IMR-90 (cell line): Measurements from ENCODE around the gene EDEM1. TPM values are rescaled to one million over a fixed set of nuclear protein-coding genes. Genes with fewer than 3 reads are reported as not detected.

Experiments
- ATAC-seq: fragments of 200-7000 bp; cut with Tn5 transposase; 2 replicates; pipeline ENCODE4 v1.9.1; 2020; ENCODE audit warnings: low read depth, mild to moderate bottlenecking, moderate library complexity
- BruUV-seq: library from RNA; stranded (reverse); fragments of 400-500 nt; replicated peaks from 2 replicates; lab custom pipeline; 2021; lab: Mats Ljungman, UMichigan
- CTCF ChIA-PET: fragments of 300-600 bp; formaldehyde crosslinking; extraction: SDS; loops from one replicate; lab custom pipeline; 2021; ENCODE audit warnings: antibody characterized with exemption; lab: Yijun Ruan, JAX
- POLR2A ChIA-PET: fragments of 300-600 bp; sonication (Branson Sonifier 250); formaldehyde crosslinking; loops from one replicate; lab custom pipeline; 2022; ENCODE audit warnings: antibody characterized with exemption; ENCODE audit not compliant: unreplicated experiment; lab: Charles Lee
- DNase-seq: peaks from one replicate; pipeline ENCODE4 v3.0.0; 2013
- H2AFZ ChIP-seq: replicated peaks from 2 replicates; pipeline ENCODE3; 2013; ENCODE audit warnings: low read length, mild to moderate bottlenecking; ENCODE audit not compliant: poor library complexity
- H2AK5ac ChIP-seq: 2 replicates; pipeline ENCODE4 v1.6.1; 2013; ENCODE audit warnings: low read depth, low read length, inconsistent platforms
- H2AK9ac ChIP-seq: replicated peaks from 2 replicates; pipeline ENCODE3; 2013; ENCODE audit warnings: mild to moderate bottlenecking, low read depth, low read length, moderate library complexity; ENCODE audit not compliant: poor library complexity
- H2BK120ac ChIP-seq: 2 replicates; pipeline ENCODE4 v1.6.1; 2013; ENCODE audit warnings: low read depth, low read length, inconsistent platforms
- H2BK15ac ChIP-seq: 3 replicates; pipeline ENCODE4 v1.6.1; 2013; ENCODE audit warnings: low read depth, low read length, inconsistent platforms
- H2BK20ac ChIP-seq: 2 replicates; pipeline ENCODE4 v1.6.1; 2013; ENCODE audit warnings: low read depth, mild to moderate bottlenecking, inconsistent platforms, low read length, moderate library complexity
- H2BK5ac ChIP-seq: 2 replicates; pipeline ENCODE4 v1.6.1; 2013; ENCODE audit warnings: mild to moderate bottlenecking, low read depth, low read length, inconsistent platforms; ENCODE audit not compliant: poor library complexity, severe bottlenecking
- H3K14ac ChIP-seq: replicated peaks from 2 replicates; pipeline ENCODE4 v1.6.1; 2013; ENCODE audit warnings: low read depth, low read length, inconsistent platforms
- H3K18ac ChIP-seq: 2 replicates; pipeline ENCODE4 v1.6.1; 2013; ENCODE audit warnings: low read depth, low read length, control low read depth
- H3K23ac ChIP-seq: 2 replicates; pipeline ENCODE4 v1.6.1; 2013; ENCODE audit warnings: low read depth, low read length, inconsistent platforms
- H3K27ac ChIP-seq: 2 replicates; pipeline ENCODE4 v1.5.1; 2013; ENCODE audit warnings: mild to moderate bottlenecking, control low read depth, low read length; ENCODE audit not compliant: insufficient read depth
- H3K27me3 ChIP-seq: 2 replicates; pipeline ENCODE4 v1.6.1; 2013; ENCODE audit warnings: low read length; ENCODE audit not compliant: control insufficient read depth, insufficient read depth
- H3K36me3 ChIP-seq: 2 replicates; pipeline ENCODE4 v1.6.1; 2013; ENCODE audit warnings: low read length, mixed read lengths; ENCODE audit not compliant: control insufficient read depth, insufficient read depth
- H3K4ac ChIP-seq: 2 replicates; pipeline ENCODE4 v1.6.1; 2013; ENCODE audit warnings: low read depth, low read length, inconsistent platforms
- H3K4me1 ChIP-seq: 2 replicates; pipeline ENCODE4 v1.6.1; 2013; ENCODE audit warnings: low read length, mixed read lengths; ENCODE audit not compliant: control insufficient read depth, insufficient read depth
- H3K4me2 ChIP-seq: 2 replicates; pipeline ENCODE4 v1.6.1; 2013; ENCODE audit warnings: low read depth, mild to moderate bottlenecking, control low read depth, low read length, moderate library complexity
- H3K4me3 ChIP-seq: 2 replicates; pipeline ENCODE4 v1.5.1; 2013; ENCODE audit warnings: low read depth, mild to moderate bottlenecking, control low read depth, low read length, moderate library complexity; ENCODE audit not compliant: insufficient read depth
- H3K56ac ChIP-seq: 2 replicates; pipeline ENCODE4 v1.6.1; 2013; ENCODE audit warnings: low read length, inconsistent platforms; ENCODE audit not compliant: insufficient read depth; ENCODE audit errors: extremely low read depth
- H3K79me1 ChIP-seq, 2 experiments: 2 replicates each; pipeline ENCODE4 v1.6.1; 2013; ENCODE audit warnings: low read length in 2 of 2, inconsistent platforms in 1 of 2, low read depth in 1 of 2
- H3K9ac ChIP-seq: 2 replicates; pipeline ENCODE4 v1.6.1; 2013; ENCODE audit warnings: low read depth, low read length, control low read depth
- H3K9me1 ChIP-seq: 2 replicates; pipeline ENCODE4 v1.6.1; 2013; ENCODE audit warnings: low read length, inconsistent platforms; ENCODE audit not compliant: insufficient read depth
- H3K9me3 ChIP-seq: 2 replicates; pipeline ENCODE4 v1.6.1; 2013; ENCODE audit warnings: low read length; ENCODE audit not compliant: control insufficient read depth, insufficient read depth
- H4K20me1 ChIP-seq: 2 replicates; pipeline ENCODE4 v1.6.1; 2013; ENCODE audit warnings: low read length, inconsistent platforms; ENCODE audit not compliant: insufficient read depth
- H4K5ac ChIP-seq: 2 replicates; pipeline ENCODE4 v1.6.1; 2013; ENCODE audit warnings: mild to moderate bottlenecking, low read depth, low read length, control low read depth
- H4K8ac ChIP-seq, 2 experiments: 2 replicates each; pipeline ENCODE4 v1.6.1; 2013; ENCODE audit warnings: low read depth in 2 of 2, low read length in 2 of 2, control low read depth in 1 of 2, inconsistent platforms in 1 of 2
- H4K91ac ChIP-seq: 2 replicates; pipeline ENCODE4 v1.6.1; 2013; ENCODE audit warnings: low read depth, low read length, inconsistent platforms; ENCODE audit not compliant: insufficient read depth
- CHD1 ChIP-seq: IDR thresholded peaks from 2 replicates; pipeline ENCODE4 v1.6.1; 2012; ENCODE audit warnings: low read depth, low read length, improper control_type of control experiment
- MAFK ChIP-seq: IDR thresholded peaks from 2 replicates; pipeline ENCODE4 v1.6.1; 2012; ENCODE audit warnings: low read depth, low read length, improper control_type of control experiment
- WGBS, 2 experiments: methylation state at CpG; one replicate each; pipeline versions ENCODE4 v1.1.5 to v1.1.7; 2013; ENCODE audit warnings: missing lambda C conversion rate in 2 of 2; ENCODE audit not compliant: insufficient read length in 1 of 2; ENCODE audit errors: extremely low coverage in 2 of 2; 5-methylcytosine and 5-hydroxymethylcytosine counted together
- dilution Hi-C: fragments of 300-500 bp; cut with HindIII; formaldehyde crosslinking; loops from one replicate; pipeline ENCODE4 v1.14.3; 2018; ENCODE audit warnings: low sequenced_read_pairs; ENCODE audit not compliant: unreplicated experiment
- in situ Hi-C: fragments of 300-500 bp; cut with MboI; formaldehyde crosslinking; loops from 3 replicates; pipeline ENCODE4 v1.14.3; 2019; ENCODE audit warnings: low sequenced_read_pairs, inconsistent platforms, mixed read lengths
- intact Hi-C: fragments of 100-400 bp; cut with micrococcal nuclease; formaldehyde crosslinking; loops from 2 replicates; pipeline ENCODE4 v1.10.0; 2022
- microRNA-seq, 2 experiments: library from miRNA; stranded (forward) in 1 of 2; unstranded in 1 of 2; fragments of 10-50 nt in 1 of 2; fragments of <30 nt in 1 of 2; gene quantifications in 1 of 2; microRNA quantifications in 1 of 2; one replicate each; pipeline versions ENCODE3 to v1.1.0; 2013 to 2020; ENCODE audit not compliant: insufficient read depth in 1 of 2, insufficient read length in 1 of 2, unreplicated experiment in 1 of 2
- polyA plus RNA-seq, 3 experiments: library from polyadenylated mRNA; depleted of rRNA; stranded (reverse); fragments of >200 nt; gene quantifications; 2 replicates each; pipeline ENCODE4 v1.2.3, GENCODE V29; 2012; ENCODE audit warnings: low replicate concordance in 1 of 3
- small RNA-seq, 5 experiments: library from RNA; depleted of rRNA; stranded (forward); fragments of <200 nt; gene quantifications; one replicate each; pipeline ENCODE3, GENCODE V24; 2012
- total RNA-seq: library from RNA; depleted of rRNA; stranded (reverse); fragments of >200 nt; gene quantifications from 2 replicates; pipeline ENCODE4 v1.2.3, GENCODE V29; 2012; rRNA removed

EDEM1 gene
- total and polyA plus RNA-seq, 2 of the 4 experiments (the other 2 are of a cell fraction), result 23.5 to 27.0 TPM

- dilution Hi-C loops (no loop called here), intact Hi-C loops (no loop called here), in situ Hi-C loops (no loop called here)
- H3K18ac ChIP-seq, result no peak overlapping the region
- ChIA-PET CTCF (no interaction called here), POLR2A (no interaction called here)
- no TSS peak for BruUV-seq
- H2AK5ac ChIP-seq, result no peak overlapping the region
- no peak overlapping the region for H4K8ac ChIP-seq
- H2AK9ac ChIP-seq, result no peak overlapping the region
- no peak overlapping the region for H4K5ac ChIP-seq
- no peak overlapping the region for H4K91ac ChIP-seq
- TF ChIP-seq CHD1 (no peak), MAFK (peak; percentile 98)
- H3K27ac ChIP-seq, result no peak overlapping the region
- H3K9ac ChIP-seq, result no peak overlapping the region
- H3K9me3 ChIP-seq, result no peaks in the 10 kb centered on the region
- WGBS, 2 experiments, result no CpG with 5 or more reads among the region's 1 CpG
- H3K4me3 ChIP-seq, result no peak overlapping the region
- H3K27me3 ChIP-seq, result no peaks in the 10 kb centered on the region
- no peak overlapping the region for H3K56ac ChIP-seq
- no peak overlapping the region for H3K4me2 ChIP-seq
- no peak overlapping the region for H2AFZ ChIP-seq
- no peak overlapping the region for H2BK120ac ChIP-seq
- H3K23ac ChIP-seq, result no peak overlapping the region
- no peaks in the 10 kb centered on the region for H3K36me3 ChIP-seq
- H2BK20ac ChIP-seq, result no peak overlapping the region
- no peak overlapping the region for H3K14ac ChIP-seq
- ATAC-seq, result no peak
- H3K9me1 ChIP-seq, result no peaks in the 10 kb centered on the region
- H3K4ac ChIP-seq, result no peak overlapping the region
- H4K20me1 ChIP-seq, result no peaks in the 10 kb centered on the region
- no peak overlapping the region for H2BK5ac ChIP-seq
- no peaks in the 10 kb centered on the region; the same call in 1 of the 2 replicates for H3K4me1 ChIP-seq
- H3K79me1 ChIP-seq, result no peaks in the 10 kb centered on the region
- no peak for DNase-seq
- no peak overlapping the region for H2BK15ac ChIP-seq
Measured at GRCh38 chr3:5267889-5268288, 80.4 kb downstream of the EDEM1 start.

Small RNA genes lying within 50 kb of the gene (microRNA-seq; reads per million reads assigned to microRNA genes)
- gene MIR4790 (ENCODE audit: insufficient read depth in 1 of 2, insufficient read length in 1 of 2, unreplicated experiment in 1 of 2) (0 reads per million in 2 experiments), gene RN7SL553P (ENCODE audit: insufficient read depth, insufficient read length) (not detected)

Small RNA genes lying within 50 kb of the gene (small RNA-seq; reads per million reads assigned to genes)
- gene MIR4790 (0 reads per million in 5 experiments), gene RN7SL553P (0 reads per million in 5 experiments)

Other genes starting within 250 kb of the EDEM1 start
- gene BHLHE40, start 208.3 kb upstream of the EDEM1 start, total RNA-seq, result 22.8 and 24.2 TPM in 2 replicates
- gene BHLHE40, start 208.3 kb upstream of the EDEM1 start, polyA plus RNA-seq (2012; rRNA removed), result 31.1 and 31.8 TPM in 2 replicates
- 47.0 and 62.5 TPM in 2 replicates for gene ARL8B, start 65.4 kb upstream of the EDEM1 start, total RNA-seq
- gene ARL8B, start 65.4 kb upstream of the EDEM1 start, polyA plus RNA-seq (2012; rRNA removed), result 23.8 and 32.3 TPM in 2 replicates